Prostate gland (tissue), 2 donors: ENCODE data around the gene LMO7.

Experiments
- POLR2AphosphoS5 ChIP-seq: sonication (generic); formaldehyde crosslinking; IDR thresholded peaks from one replicate; pipeline ENCODE4 v1.6.1; 2017; ENCODE audit warnings: antibody characterized with exemption
- TF ChIP-seq, protein P1 (sequence below), 4 experiments: fragments of 200-600 bp in 2 of 4; fragments of 450-650 bp in 2 of 4; sonication (generic) in 2 of 4; IDR thresholded peaks; 1 replicate in 3 of 4; 2 replicates in 1 of 4; pipeline ENCODE4 v1.5.1; 2016 to 2019; ENCODE audit warnings: antibody characterized with exemption in 4 of 4, mild to moderate bottlenecking in 2 of 4, moderate library complexity in 2 of 4

DNA sequence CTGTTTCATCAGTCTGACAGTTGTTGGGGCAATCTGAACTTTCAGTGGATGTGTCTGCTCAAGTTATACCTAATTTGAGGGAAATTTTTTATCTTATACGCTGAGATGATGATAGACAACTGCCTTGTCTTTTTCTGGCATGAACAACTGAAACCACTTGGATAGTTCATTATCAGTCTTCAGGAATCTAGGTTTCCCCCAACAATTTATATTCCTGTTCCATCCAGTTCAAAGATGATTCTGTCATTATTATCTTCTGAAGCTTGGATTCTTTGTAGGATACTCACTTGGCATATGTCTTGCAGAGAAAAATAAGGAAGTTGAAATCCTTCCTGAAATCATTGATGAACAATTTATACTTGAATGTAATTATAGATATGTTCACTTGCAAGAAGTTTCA, 193.7 kb downstream of the LMO7 start:
- TF ChIP-seq, protein P1, sequence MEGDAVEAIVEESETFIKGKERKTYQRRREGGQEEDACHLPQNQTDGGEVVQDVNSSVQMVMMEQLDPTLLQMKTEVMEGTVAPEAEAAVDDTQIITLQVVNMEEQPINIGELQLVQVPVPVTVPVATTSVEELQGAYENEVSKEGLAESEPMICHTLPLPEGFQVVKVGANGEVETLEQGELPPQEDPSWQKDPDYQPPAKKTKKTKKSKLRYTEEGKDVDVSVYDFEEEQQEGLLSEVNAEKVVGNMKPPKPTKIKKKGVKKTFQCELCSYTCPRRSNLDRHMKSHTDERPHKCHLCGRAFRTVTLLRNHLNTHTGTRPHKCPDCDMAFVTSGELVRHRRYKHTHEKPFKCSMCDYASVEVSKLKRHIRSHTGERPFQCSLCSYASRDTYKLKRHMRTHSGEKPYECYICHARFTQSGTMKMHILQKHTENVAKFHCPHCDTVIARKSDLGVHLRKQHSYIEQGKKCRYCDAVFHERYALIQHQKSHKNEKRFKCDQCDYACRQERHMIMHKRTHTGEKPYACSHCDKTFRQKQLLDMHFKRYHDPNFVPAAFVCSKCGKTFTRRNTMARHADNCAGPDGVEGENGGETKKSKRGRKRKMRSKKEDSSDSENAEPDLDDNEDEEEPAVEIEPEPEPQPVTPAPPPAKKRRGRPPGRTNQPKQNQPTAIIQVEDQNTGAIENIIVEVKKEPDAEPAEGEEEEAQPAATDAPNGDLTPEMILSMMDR (IDR thresholded peaks at IDR 0.05) = no peak
- TF ChIP-seq POLR2AphosphoS5 = no peak
